Transverse colon (tissue), 4 donors: ENCODE data around the gene EPHA1.

ENCODE experiments used
- EP300 ChIP-seq: sonication (generic); formaldehyde crosslinking; IDR thresholded peaks from one replicate; pipeline ENCODE4 v1.6.1; 2017; ENCODE audit warnings: antibody characterized with exemption, low read depth
- POLR2AphosphoS5 ChIP-seq, 3 donors: sonication (generic); formaldehyde crosslinking; IDR thresholded peaks; one replicate each; pipeline ENCODE4 v1.6.1; 2016; ENCODE audit warnings: antibody characterized with exemption in 3 of 3
- TF ChIP-seq, protein P1 (sequence below), 5 experiments: fragments of 200-600 bp in 3 of 5; fragments of 450-650 bp in 2 of 5; sonication (generic) in 3 of 5; IDR thresholded peaks; 1 replicate in 2 of 5; 2 replicates in 3 of 5; pipeline ENCODE4 v1.5.1; 2016 to 2017; ENCODE audit warnings: antibody characterized with exemption in 5 of 5, inconsistent platforms in 3 of 5, mild to moderate bottlenecking in 2 of 5, moderate library complexity in 1 of 5

DNA sequence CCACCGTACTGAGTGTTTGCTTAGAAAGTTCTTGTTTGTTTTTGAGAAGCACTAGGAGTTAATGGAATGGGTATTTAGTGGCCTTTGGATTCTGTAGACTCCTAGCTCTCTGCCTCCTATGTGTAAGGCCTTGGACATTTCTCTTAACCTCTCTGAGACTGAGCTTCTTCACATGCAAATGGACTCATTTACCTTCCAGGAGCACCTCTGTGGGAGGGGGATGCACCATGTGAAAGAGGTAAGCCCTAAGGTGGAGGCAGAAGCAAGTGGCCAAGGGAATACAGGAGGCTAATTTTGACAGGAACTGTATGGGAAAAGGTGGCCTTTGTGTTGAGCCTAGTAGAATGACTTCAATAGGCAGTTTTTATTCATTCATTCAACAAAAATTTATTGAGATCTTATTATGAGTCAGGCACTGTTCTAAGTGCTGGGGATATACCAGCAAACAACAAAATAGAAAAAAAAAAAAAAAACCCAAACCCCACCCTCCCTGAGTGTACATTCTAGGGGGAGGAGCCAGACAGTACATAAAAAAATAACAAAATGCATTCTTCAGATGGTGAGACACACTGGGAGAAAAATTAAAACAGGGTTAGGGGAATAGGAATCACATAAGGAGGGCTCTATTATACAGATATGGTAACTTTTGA lies 9.2 kb upstream of the EPHA1 start:
- TF ChIP-seq POLR2AphosphoS5 (IDR thresholded peaks at IDR 0.05): no peak
- TF ChIP-seq, protein P1, sequence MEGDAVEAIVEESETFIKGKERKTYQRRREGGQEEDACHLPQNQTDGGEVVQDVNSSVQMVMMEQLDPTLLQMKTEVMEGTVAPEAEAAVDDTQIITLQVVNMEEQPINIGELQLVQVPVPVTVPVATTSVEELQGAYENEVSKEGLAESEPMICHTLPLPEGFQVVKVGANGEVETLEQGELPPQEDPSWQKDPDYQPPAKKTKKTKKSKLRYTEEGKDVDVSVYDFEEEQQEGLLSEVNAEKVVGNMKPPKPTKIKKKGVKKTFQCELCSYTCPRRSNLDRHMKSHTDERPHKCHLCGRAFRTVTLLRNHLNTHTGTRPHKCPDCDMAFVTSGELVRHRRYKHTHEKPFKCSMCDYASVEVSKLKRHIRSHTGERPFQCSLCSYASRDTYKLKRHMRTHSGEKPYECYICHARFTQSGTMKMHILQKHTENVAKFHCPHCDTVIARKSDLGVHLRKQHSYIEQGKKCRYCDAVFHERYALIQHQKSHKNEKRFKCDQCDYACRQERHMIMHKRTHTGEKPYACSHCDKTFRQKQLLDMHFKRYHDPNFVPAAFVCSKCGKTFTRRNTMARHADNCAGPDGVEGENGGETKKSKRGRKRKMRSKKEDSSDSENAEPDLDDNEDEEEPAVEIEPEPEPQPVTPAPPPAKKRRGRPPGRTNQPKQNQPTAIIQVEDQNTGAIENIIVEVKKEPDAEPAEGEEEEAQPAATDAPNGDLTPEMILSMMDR (IDR thresholded peaks at IDR 0.05): no peak
- TF ChIP-seq EP300: no peak
